Measurements from ENCODE around the gene TMEM184B.

GRCh38 chr22:38251341-38251692 is 21.5 kb downstream of the TMEM184B start:
- no peak for TF ChIP-seq SIN3A (IDR thresholded peaks at IDR 0.05; ENCODE audit: borderline replicate concordance, insufficient read depth, low read depth, low read length)
- TF ChIP-seq, protein P1, sequence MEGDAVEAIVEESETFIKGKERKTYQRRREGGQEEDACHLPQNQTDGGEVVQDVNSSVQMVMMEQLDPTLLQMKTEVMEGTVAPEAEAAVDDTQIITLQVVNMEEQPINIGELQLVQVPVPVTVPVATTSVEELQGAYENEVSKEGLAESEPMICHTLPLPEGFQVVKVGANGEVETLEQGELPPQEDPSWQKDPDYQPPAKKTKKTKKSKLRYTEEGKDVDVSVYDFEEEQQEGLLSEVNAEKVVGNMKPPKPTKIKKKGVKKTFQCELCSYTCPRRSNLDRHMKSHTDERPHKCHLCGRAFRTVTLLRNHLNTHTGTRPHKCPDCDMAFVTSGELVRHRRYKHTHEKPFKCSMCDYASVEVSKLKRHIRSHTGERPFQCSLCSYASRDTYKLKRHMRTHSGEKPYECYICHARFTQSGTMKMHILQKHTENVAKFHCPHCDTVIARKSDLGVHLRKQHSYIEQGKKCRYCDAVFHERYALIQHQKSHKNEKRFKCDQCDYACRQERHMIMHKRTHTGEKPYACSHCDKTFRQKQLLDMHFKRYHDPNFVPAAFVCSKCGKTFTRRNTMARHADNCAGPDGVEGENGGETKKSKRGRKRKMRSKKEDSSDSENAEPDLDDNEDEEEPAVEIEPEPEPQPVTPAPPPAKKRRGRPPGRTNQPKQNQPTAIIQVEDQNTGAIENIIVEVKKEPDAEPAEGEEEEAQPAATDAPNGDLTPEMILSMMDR (IDR thresholded peaks at IDR 0.05) = no peak
- TF ChIP-seq REST (IDR thresholded peaks at IDR 0.05; ENCODE audit: insufficient read depth in 1 of 2, low read depth in 2 of 2, low read length in 1 of 2) = no peak
- TF ChIP-seq POLR2AphosphoS5 (IDR thresholded peaks at IDR 0.05; ENCODE audit: low read depth, low read length) = no peak

All from Panc1 (cell line).